ENCODE data around the gene FAXDC2.

- TF ChIP-seq POU2F2 (IDR thresholded peaks at IDR 0.05; ENCODE audit: borderline replicate concordance, low read depth, low read length) (no peak), RAD21 (IDR thresholded peaks at IDR 0.05; ENCODE audit: insufficient read depth, low read depth, low read length) (no peak), CTCF (IDR thresholded peaks at IDR 0.05 in 2 of 3, conservative IDR thresholded peaks at IDR 0.05 in 1 of 3; ENCODE audit: control insufficient read depth in 2 of 3, extremely low read depth in 1 of 3, insufficient read depth in 1 of 3, low read depth in 3 of 3, low read length in 3 of 3) (no peak), CREB1 (IDR thresholded peaks at IDR 0.05; ENCODE audit: low read depth) (no peak), TAF1 (IDR thresholded peaks at IDR 0.05; ENCODE audit: borderline replicate concordance, low read depth, low read length) (no peak), POLR2A (IDR thresholded peaks at IDR 0.05; ENCODE audit: low read depth, low read length) (no peak; the same call in 1 of the 2 replicates), TARDBP (IDR thresholded peaks at IDR 0.05; ENCODE audit: borderline replicate concordance) (no peak), PAX8 (IDR thresholded peaks at IDR 0.05) (no peak), CHD2 (IDR thresholded peaks at IDR 0.05; ENCODE audit: borderline replicate concordance, low read depth, low read length) (no peak)
These were observed 66.5 kb downstream of the FAXDC2 start for GRCh38 chr5:154783774-154784460.
